DND-41 (cell line): ENCODE data around the gene RPS6KB2.

Source experiments
- ATAC-seq: fragments of 200-7000 bp; cut with Tn5 transposase; 3 replicates; pipeline ENCODE4 v1.9.1; 2021; ENCODE audit warnings: low read depth; ENCODE audit not compliant: insufficient read depth
- DNase-seq: peaks from one replicate; pipeline ENCODE4 v3.0.0-alpha.2; 2020
- H2AFZ ChIP-seq: 2 replicates; pipeline ENCODE4 v1.6.0; 2012; ENCODE audit warnings: low read depth, low read length
- H3K27ac ChIP-seq: 2 replicates; pipeline ENCODE4 v1.5.1; 2012; ENCODE audit warnings: low read length, inconsistent platforms
- H3K27me3 ChIP-seq: fragments of 200-600 bp; sonication (generic); 2 replicates; pipeline ENCODE4 v1.6.0; 2012; ENCODE audit warnings: low read length, mild to moderate bottlenecking, inconsistent platforms; ENCODE audit not compliant: insufficient read depth, poor library complexity
- H3K36me3 ChIP-seq: 2 replicates; pipeline ENCODE4 v1.5.1; 2012; ENCODE audit warnings: low read length, inconsistent platforms; ENCODE audit not compliant: insufficient read depth
- H3K4me1 ChIP-seq: 2 replicates; pipeline ENCODE4 v1.5.1; 2012; ENCODE audit warnings: mild to moderate bottlenecking, low read length; ENCODE audit not compliant: insufficient read depth
- H3K4me2 ChIP-seq: 2 replicates; pipeline ENCODE4 v1.6.0; 2012; ENCODE audit warnings: mild to moderate bottlenecking, moderate library complexity, low read length, inconsistent platforms; ENCODE audit not compliant: insufficient read depth
- H3K4me3 ChIP-seq, 2 experiments: fragments of 200-600 bp in 1 of 2; shearing (Covaris generic) in 1 of 2; 2 replicates each; pipeline ENCODE4 v1.5.1; 2012 to 2016; ENCODE audit warnings: inconsistent platforms in 2 of 2, low read length in 2 of 2, mild to moderate bottlenecking in 2 of 2, low read depth in 1 of 2, moderate library complexity in 1 of 2
- H3K79me2 ChIP-seq: 2 replicates; pipeline ENCODE4 v1.6.0; 2012; ENCODE audit warnings: low read length, inconsistent platforms; ENCODE audit not compliant: insufficient read depth
- H3K9ac ChIP-seq: 2 replicates; pipeline ENCODE4 v1.6.0; 2012; ENCODE audit warnings: low read depth, mild to moderate bottlenecking, inconsistent platforms, low read length, moderate library complexity
- H3K9me3 ChIP-seq: 2 replicates; pipeline ENCODE4 v1.5.1; 2012; ENCODE audit warnings: low read length, moderate library complexity, mild to moderate bottlenecking, inconsistent platforms; ENCODE audit not compliant: insufficient read depth, severe bottlenecking
- H4K20me1 ChIP-seq: 2 replicates; pipeline ENCODE4 v1.6.0; 2012; ENCODE audit warnings: low read length; ENCODE audit not compliant: insufficient read depth
- EZH2 ChIP-seq: IDR thresholded peaks from 3 replicates; pipeline ENCODE4 v1.6.1; 2012; ENCODE audit warnings: borderline replicate concordance, low read depth, mild to moderate bottlenecking, moderate library complexity, low read length, inconsistent platforms; ENCODE audit not compliant: severe bottlenecking
- TF ChIP-seq, protein P1 (sequence below): IDR thresholded peaks from 2 replicates; pipeline ENCODE4 v1.5.1; 2012; ENCODE audit warnings: borderline replicate concordance, low read length, moderate library complexity, mild to moderate bottlenecking; ENCODE audit not compliant: poor library complexity, severe bottlenecking; ENCODE audit errors: extremely low read depth

Gene RPS6KB2

DNA sequence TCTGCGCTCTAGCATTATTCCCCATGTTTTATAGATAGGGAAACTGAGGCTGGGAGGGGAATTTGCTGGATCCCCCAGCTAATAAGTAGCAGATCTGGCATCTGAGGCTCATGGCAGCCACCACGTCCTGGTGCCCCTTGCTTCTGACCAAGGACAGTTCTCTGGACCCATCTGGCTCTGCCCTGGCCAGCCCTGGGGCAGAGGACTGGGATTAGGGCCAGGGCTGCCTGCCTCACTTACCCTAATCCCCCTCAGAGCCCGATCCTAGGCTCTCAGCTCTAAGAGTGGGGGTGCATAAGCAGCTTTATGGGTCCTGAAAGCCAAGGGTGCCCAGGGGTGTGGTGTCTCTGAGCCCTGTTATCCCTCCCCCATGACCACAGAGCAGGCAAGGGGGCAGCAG, 26.8 kb downstream of the RPS6KB2 start, which contains the start of gene CABP4:
TSS of gene CABP4 (plus strand) at position 301 of the 400 bp plus-strand sequence. CDS start at position 371, 70 bp downstream.
- H3K27me3 ChIP-seq, result no peaks in the 10 kb centered on the region
- no peaks in the 10 kb centered on the region for H3K9me3 ChIP-seq
- no peak within 1 kb of the TSS for H3K4me3 ChIP-seq
- no peaks in the 10 kb centered on the region for H4K20me1 ChIP-seq
- DNase-seq (no peak), ATAC-seq (no peak)
- H3K79me2 ChIP-seq, result no peaks in the 10 kb centered on the region
- TF ChIP-seq, protein P1, sequence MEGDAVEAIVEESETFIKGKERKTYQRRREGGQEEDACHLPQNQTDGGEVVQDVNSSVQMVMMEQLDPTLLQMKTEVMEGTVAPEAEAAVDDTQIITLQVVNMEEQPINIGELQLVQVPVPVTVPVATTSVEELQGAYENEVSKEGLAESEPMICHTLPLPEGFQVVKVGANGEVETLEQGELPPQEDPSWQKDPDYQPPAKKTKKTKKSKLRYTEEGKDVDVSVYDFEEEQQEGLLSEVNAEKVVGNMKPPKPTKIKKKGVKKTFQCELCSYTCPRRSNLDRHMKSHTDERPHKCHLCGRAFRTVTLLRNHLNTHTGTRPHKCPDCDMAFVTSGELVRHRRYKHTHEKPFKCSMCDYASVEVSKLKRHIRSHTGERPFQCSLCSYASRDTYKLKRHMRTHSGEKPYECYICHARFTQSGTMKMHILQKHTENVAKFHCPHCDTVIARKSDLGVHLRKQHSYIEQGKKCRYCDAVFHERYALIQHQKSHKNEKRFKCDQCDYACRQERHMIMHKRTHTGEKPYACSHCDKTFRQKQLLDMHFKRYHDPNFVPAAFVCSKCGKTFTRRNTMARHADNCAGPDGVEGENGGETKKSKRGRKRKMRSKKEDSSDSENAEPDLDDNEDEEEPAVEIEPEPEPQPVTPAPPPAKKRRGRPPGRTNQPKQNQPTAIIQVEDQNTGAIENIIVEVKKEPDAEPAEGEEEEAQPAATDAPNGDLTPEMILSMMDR, result no peak
- TF ChIP-seq EZH2, result no peak
- H3K36me3 ChIP-seq, result no peaks in the 10 kb centered on the region
- H2AFZ ChIP-seq, result no peak within 1 kb of the TSS
- H3K4me2 ChIP-seq, result no peak within 1 kb of the TSS
- no peaks in the 10 kb centered on the region for H3K4me1 ChIP-seq
- H3K9ac ChIP-seq, result no peak within 1 kb of the TSS
- no peak within 1 kb of the TSS for H3K27ac ChIP-seq

DNA sequence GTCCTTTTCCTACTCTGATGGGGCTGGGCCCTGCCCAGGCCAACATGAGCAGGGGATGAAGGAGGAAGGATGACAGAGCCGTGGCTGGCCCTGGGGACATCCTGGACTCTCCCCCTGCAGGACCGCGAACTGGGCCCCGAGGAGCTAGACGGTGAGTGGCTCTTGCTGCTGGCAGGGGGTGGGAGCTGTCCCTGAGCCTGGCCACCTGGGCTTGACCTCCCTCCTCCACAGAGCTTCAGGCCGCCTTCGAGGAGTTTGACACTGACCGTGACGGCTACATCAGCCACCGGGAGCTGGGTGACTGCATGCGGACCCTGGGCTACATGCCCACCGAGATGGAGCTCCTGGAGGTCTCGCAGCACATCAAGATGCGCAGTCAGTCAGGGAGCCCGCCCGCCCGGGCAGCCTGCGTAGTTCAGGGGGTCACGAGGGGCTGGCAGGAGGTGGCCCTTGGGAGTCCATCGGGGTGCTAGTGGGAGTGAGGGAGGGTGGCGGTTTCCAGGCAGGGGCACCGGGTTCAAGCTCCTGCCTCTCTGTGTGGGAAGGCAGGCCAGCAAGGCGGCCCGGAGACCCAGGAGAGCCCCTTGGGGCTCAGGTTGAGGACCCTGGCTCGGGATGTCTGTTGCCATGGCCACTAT, 27.9 kb downstream of the RPS6KB2 start:
- no peaks in the 10 kb centered on the region for H3K27me3 ChIP-seq
- H4K20me1 ChIP-seq, result no peaks in the 10 kb centered on the region
- no peaks in the 10 kb centered on the region for H3K4me1 ChIP-seq
- H3K79me2 ChIP-seq, result no peaks in the 10 kb centered on the region
- H3K36me3 ChIP-seq, result no peaks in the 10 kb centered on the region
- H2AFZ ChIP-seq, result no peak overlapping the region
- H3K27ac ChIP-seq, result no peak overlapping the region
- no peak for DNase-seq
- no peak; the same call in 2 of the 3 replicates for ATAC-seq
- no peak overlapping the region for H3K9ac ChIP-seq
- no peaks in the 10 kb centered on the region for H3K9me3 ChIP-seq
- no peak overlapping the region for H3K4me3 ChIP-seq
- no peak overlapping the region for H3K4me2 ChIP-seq
- TF ChIP-seq, protein P1, result no peak
- no peak for TF ChIP-seq EZH2

DNA sequence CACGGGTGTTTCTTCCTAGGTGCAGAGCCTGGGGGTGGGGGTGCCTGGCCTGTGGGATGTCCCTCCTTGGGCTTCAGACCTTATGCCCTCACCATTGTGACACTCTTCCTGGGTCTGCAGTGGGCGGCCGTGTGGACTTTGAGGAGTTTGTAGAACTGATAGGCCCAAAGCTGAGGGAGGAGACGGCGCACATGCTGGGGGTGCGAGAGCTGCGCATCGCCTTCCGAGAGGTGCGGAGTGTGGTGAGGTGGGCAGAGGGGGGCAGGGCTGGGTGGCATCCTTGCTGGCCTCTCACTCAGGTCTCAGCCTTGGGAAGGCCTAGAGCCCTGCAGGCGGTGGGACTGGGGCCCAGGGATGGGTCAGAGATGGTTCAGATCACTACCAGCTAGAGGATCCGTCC, 29.2 kb downstream of the RPS6KB2 start:
- Histone ChIP-seq H3K9ac (no peak overlapping the region), H3K27ac (no peak overlapping the region), H3K4me3 (no peak overlapping the region), H3K36me3 (no peaks in the 10 kb centered on the region), H2AFZ (no peak overlapping the region), H3K9me3 (no peaks in the 10 kb centered on the region), H3K79me2 (no peaks in the 10 kb centered on the region), H3K4me1 (no peaks in the 10 kb centered on the region), H3K27me3 (no peaks in the 10 kb centered on the region), H4K20me1 (no peaks in the 10 kb centered on the region), H3K4me2 (no peak overlapping the region)
- ATAC-seq (no peak), DNase-seq (no peak)
- no peak for TF ChIP-seq EZH2
- TF ChIP-seq, protein P1, result no peak

DNA sequence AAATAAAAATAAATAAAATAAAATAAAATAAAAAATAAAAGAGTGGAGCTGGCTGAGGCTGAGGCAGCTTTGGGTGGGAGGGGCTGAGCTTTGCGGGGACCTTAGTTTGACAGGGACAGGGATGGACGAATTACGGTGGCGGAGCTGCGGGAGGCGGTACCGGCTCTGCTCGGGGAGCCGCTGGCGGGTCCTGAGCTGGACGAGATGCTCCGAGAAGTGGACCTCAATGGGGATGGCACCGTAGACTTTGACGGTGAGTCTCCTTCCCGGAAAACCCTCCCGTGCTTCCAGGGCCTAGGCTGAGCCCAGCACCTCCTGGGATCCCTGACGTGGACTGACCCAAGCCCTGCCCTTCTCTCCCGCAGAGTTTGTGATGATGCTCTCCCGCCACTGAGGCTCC, 30.0 kb downstream of the RPS6KB2 start:
- H3K4me3 ChIP-seq, result no peak overlapping the region
- no peak overlapping the region for H3K4me2 ChIP-seq
- H2AFZ ChIP-seq, result no peak overlapping the region
- H3K79me2 ChIP-seq, result no peaks in the 10 kb centered on the region
- DNase-seq (no peak), ATAC-seq (no peak)
- no peaks in the 10 kb centered on the region for H3K9me3 ChIP-seq
- H4K20me1 ChIP-seq, result no peaks in the 10 kb centered on the region
- no peaks in the 10 kb centered on the region for H3K27me3 ChIP-seq
- H3K27ac ChIP-seq, result no peak overlapping the region
- no peaks in the 10 kb centered on the region for H3K36me3 ChIP-seq
- TF ChIP-seq EZH2, result no peak
- TF ChIP-seq, protein P1, result no peak
- H3K9ac ChIP-seq, result no peak overlapping the region
- no peaks in the 10 kb centered on the region for H3K4me1 ChIP-seq
